ENCODE measurements around the gene HYAL4.

DNA sequence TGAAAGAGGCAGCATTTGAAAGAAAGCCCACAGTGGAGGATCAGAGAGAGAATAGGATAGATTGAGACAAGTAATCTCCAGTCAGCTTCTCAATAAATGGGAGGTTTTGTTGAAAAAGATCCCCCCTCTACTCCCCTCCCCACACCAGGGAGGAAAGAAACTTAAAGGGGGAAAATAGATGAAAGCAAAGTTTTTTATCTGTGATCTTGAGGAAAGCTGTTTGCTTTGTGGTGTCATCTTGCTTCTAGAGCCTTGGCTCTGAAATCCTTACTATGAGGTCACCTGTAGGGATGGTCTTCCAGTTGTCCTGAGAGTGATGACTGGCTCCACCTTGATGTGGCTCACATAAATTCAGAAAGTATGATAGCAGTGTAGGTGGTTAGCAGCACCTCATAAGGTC, 80.0 kb downstream of the HYAL4 start, which contains the start of gene SPAM1:
- TF ChIP-seq POLR2AphosphoS5 (IDR thresholded peaks at IDR 0.05; ENCODE audit: borderline replicate concordance, low read depth, low read length): no peak
- no peak for TF ChIP-seq EZH2 (IDR thresholded peaks at IDR 0.05)
- TF ChIP-seq FOXP2 (optimal IDR thresholded peaks at IDR 0.05; ENCODE audit: control extremely low read depth, extremely low read length, insufficient read depth): no peak

All from SK-N-MC (cell line).